Stomach (tissue), 9 donors: ENCODE results near the gene SLC25A38. TPM values are rescaled to one million over a fixed set of nuclear protein-coding genes. Genes with fewer than 3 reads are reported as not detected.
"Not testable (repeated sequence)": the region's sequence is repeated elsewhere in the genome, so short reads cannot be mapped to it uniquely, and the experiment has no call there.

ENCODE experiments used
- DNase-seq, 2 donors: peaks; one replicate each; pipeline versions ENCODE4 v3.0.0 to v3.0.0-alpha.2; 2013 to 2019
- H3K27ac ChIP-seq, 5 donors: fragments of 200-600 bp in 4 of 5; sonication (generic) in 4 of 5; one replicate each; pipeline ENCODE4 v1.5.1; 2013 to 2019; ENCODE audit warnings: mild to moderate bottlenecking in 1 of 5, moderate library complexity in 1 of 5
- H3K27me3 ChIP-seq, 3 donors: fragments of 200-600 bp; sonication (generic); one replicate each; pipeline ENCODE4 v1.5.1; 2017 to 2019; ENCODE audit warnings: mixed run types in 1 of 3
- H3K36me3 ChIP-seq, 4 donors: fragments of 200-600 bp; sonication (generic); 1 replicate in 3 of 4; 2 replicates in 1 of 4; pipeline ENCODE4 v1.5.1; 2016 to 2019
- H3K4me1 ChIP-seq, 4 donors: fragments of 200-600 bp; sonication (generic); one replicate each; pipeline ENCODE4 v1.5.1; 2016 to 2019
- H3K4me3 ChIP-seq, 4 donors: fragments of 200-600 bp; sonication (generic) in 3 of 4; one replicate each; pipeline ENCODE4 v1.5.1; 2016 to 2019; ENCODE audit warnings: mild to moderate bottlenecking in 1 of 4
- H3K9me3 ChIP-seq, 4 donors: fragments of 200-600 bp; sonication (generic); one replicate each; pipeline ENCODE4 v1.5.1; 2016 to 2019
- EP300 ChIP-seq: sonication (generic); formaldehyde crosslinking; IDR thresholded peaks from one replicate; pipeline ENCODE4 v1.6.1; 2017; ENCODE audit warnings: antibody characterized with exemption
- POLR2A ChIP-seq, 4 donors: fragments of 450-650 bp; IDR thresholded peaks; one replicate each; pipeline ENCODE4 v1.6.1; 2016; ENCODE audit warnings: antibody characterized with exemption in 4 of 4, control low read depth in 2 of 4, mild to moderate bottlenecking in 1 of 4, moderate library complexity in 1 of 4
- POLR2AphosphoS5 ChIP-seq, 3 donors: sonication (generic); formaldehyde crosslinking; IDR thresholded peaks; one replicate each; pipeline ENCODE4 v1.6.1; 2016; ENCODE audit warnings: antibody characterized with exemption in 3 of 3
- WGBS, 5 donors: extraction: QIAGEN DNeasy Blood & Tissue Kit in 3 of 5; methylation state at CpG; one replicate each; pipeline versions ENCODE4 v1.1.5 to v1.1.7; 2013 to 2018; 5-methylcytosine and 5-hydroxymethylcytosine counted together
- intact Hi-C: fragments of 100-400 bp; cut with DNase I; formaldehyde crosslinking; loops from one replicate; pipeline ENCODE4 v1.15.1; 2023; ENCODE audit warnings: low total_unique reads
- polyA plus RNA-seq, 3 donors: library from polyadenylated mRNA; stranded (reverse); fragments of 200-250 nt; gene quantifications; one replicate each; pipeline ENCODE4 v1.2.3, GENCODE V29; 2013
- total RNA-seq, 5 donors: library from RNA; depleted of rRNA; stranded (reverse); fragments of >200 nt; gene quantifications; one replicate each; pipeline versions ENCODE4 v1.1.0 to v1.2.3, GENCODE V29; 2014 to 2016
- TF ChIP-seq, protein P1 (sequence below), 7 experiments: fragments of 450-650 bp in 4 of 7; fragments of 200-600 bp in 3 of 7; sonication (generic) in 3 of 7; IDR thresholded peaks; one replicate each; pipeline ENCODE4 v1.5.1; 2016 to 2019; ENCODE audit warnings: antibody characterized with exemption in 7 of 7, control low read depth in 2 of 7, mild to moderate bottlenecking in 1 of 7
- donor health status: healthy with polysubstance abuse.
- donor health status: Bipolar disorder and iron deficiency.
- donor health status: healthy.

Gene SLC25A38
- total and polyA plus RNA-seq, 8 donors, result 14.7 to 119 (median 28.9) TPM

- no peaks in the 10 kb centered on the region for H3K9me3 ChIP-seq
- no peaks in the 10 kb centered on the region for H3K27me3 ChIP-seq
- WGBS, 5 donors, result 86 to 91% (median 87%) methylated on average over 9 of the region's 9 CpGs
- H3K4me1 ChIP-seq, result peaks cover 15 to 45% (median 34%) of the 10 kb centered on the region in 4 donors
- H3K4me3 ChIP-seq, result no peak overlapping the region
- intact Hi-C loops, result no loop called here
- no peak for DNase-seq
- H3K36me3 ChIP-seq, result peaks cover 48 to 73% (median 71%) of the 10 kb centered on the region in 4 donors
- TF ChIP-seq, protein P1, sequence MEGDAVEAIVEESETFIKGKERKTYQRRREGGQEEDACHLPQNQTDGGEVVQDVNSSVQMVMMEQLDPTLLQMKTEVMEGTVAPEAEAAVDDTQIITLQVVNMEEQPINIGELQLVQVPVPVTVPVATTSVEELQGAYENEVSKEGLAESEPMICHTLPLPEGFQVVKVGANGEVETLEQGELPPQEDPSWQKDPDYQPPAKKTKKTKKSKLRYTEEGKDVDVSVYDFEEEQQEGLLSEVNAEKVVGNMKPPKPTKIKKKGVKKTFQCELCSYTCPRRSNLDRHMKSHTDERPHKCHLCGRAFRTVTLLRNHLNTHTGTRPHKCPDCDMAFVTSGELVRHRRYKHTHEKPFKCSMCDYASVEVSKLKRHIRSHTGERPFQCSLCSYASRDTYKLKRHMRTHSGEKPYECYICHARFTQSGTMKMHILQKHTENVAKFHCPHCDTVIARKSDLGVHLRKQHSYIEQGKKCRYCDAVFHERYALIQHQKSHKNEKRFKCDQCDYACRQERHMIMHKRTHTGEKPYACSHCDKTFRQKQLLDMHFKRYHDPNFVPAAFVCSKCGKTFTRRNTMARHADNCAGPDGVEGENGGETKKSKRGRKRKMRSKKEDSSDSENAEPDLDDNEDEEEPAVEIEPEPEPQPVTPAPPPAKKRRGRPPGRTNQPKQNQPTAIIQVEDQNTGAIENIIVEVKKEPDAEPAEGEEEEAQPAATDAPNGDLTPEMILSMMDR (IDR thresholded peaks at IDR 0.05), result no peak
- TF ChIP-seq POLR2A (IDR thresholded peaks at IDR 0.05) (no peak), EP300 (no peak), POLR2AphosphoS5 (IDR thresholded peaks at IDR 0.05) (no peak)
- H3K27ac ChIP-seq, result no peak overlapping the region
Observed at GRCh38 chr3:39412668-39413260, 29.6 kb downstream of the SLC25A38 start.

GRCh38 chr3:39413691-39414420, 30.7 kb downstream of the SLC25A38 start:
- peak overlapping the region in 2 of 5 donors; percentile 50 to 55 for H3K27ac ChIP-seq
- WGBS, 5 donors, result 67 to 82% (median 72%) methylated on average over 6 of the region's 6 CpGs
- peak in 1 of 3 donors; percentile 6 for TF ChIP-seq POLR2AphosphoS5 (IDR thresholded peaks at IDR 0.05)
- no peak for TF ChIP-seq EP300
- peaks cover 9 to 35% (median 23%) of the 10 kb centered on the region in 4 donors for H3K4me1 ChIP-seq
- no peaks in the 10 kb centered on the region for H3K27me3 ChIP-seq
- no peak overlapping the region for H3K4me3 ChIP-seq
- no peaks in the 10 kb centered on the region for H3K9me3 ChIP-seq
- intact Hi-C loops, result no loop called here
- H3K36me3 ChIP-seq, result peaks cover 40 to 64% (median 60%) of the 10 kb centered on the region in 4 donors
- DNase-seq, result no peak

DNA sequence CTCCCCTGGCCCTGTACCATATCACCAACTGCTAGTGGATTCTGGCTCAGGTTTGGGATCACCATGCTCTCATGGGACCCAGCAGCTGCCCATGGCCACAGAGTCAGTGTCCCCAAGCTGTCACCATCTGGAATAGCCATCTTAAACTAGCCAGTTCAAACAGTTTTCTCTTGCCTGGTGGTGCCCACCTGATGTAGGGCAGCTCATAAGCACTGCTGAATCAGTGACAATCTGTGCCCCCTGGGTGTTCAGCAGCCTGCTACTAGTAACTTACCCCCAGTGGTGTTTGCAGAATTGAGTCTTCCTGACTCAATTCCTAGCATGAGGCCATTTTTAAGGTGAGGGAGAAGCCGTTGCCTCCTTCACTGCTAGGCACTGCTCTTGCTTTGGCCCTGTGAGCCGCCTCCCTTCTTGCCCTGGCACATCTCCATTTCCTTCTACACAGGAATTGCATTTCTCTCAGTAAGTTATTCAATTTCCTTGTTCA, 31.3 kb downstream of the SLC25A38 start:
- intact Hi-C loops, result no loop called here
- peak in 1 of 2 donors; percentile 35 for DNase-seq
- Histone ChIP-seq H3K27ac (peak overlapping the region in 4 of 5 donors; percentile 13 to 55 (median 52)), H3K36me3 (peaks cover 40 to 58% (median 54%) of the 10 kb centered on the region in 4 donors), H3K27me3 (no peaks in the 10 kb centered on the region), H3K4me3 (no peak overlapping the region), H3K4me1 (peaks cover 6 to 30% (median 18%) of the 10 kb centered on the region in 4 donors), H3K9me3 (no peaks in the 10 kb centered on the region)
- TF ChIP-seq EP300 (no peak), POLR2AphosphoS5 (IDR thresholded peaks at IDR 0.05) (peak in 1 of 3 donors; percentile 45)
- WGBS, 5 donors, result 18 to 53% (median 35%) methylated on average over 2 of the region's 2 CpGs

DNA sequence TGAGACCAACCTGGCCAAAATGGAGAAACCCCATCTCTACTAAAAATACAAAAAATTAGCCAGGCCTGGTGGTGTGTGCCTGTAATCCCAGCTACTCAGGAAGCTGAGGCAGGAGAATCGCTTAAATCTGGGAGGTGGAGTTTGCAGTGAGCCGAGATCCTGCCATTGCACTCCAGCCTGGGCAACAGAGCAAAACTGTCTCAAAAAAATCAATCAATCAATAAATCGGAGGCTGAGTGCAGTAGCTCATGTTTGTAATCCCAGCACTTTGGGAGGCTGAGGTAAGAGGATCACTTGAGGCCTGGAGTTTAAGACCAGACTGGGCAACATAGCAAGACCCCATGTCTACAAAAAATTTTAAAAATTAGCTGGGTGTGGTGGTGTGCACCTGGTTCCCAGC, 32.1 kb downstream of the SLC25A38 start:
- intact Hi-C loops, H3K27me3 ChIP-seq: not testable (repeated sequence)
- WGBS, 5 donors, result 88 to 95% (median 92%) methylated on average over 3 of the region's 3 CpGs

GRCh38 chr3:39415983-39416382, 32.8 kb downstream of the SLC25A38 start:
- 86 to 93% (median 90%) methylated on average over 1 of the region's 1 CpG; no CpG with 5 or more reads in 1 of the 5 donors for WGBS, 5 donors
- Histone ChIP-seq H3K9me3 (no peaks in the 10 kb centered on the region), H3K36me3 (peaks cover 30 to 42% (median 39%) of the 10 kb centered on the region in 4 donors), H3K4me1 (peaks cover 0 to 17% (median 8%) of the 10 kb centered on the region in 4 donors), H3K27ac (no peak overlapping the region), H3K27me3 (no peaks in the 10 kb centered on the region), H3K4me3 (no peak overlapping the region)
- TF ChIP-seq POLR2AphosphoS5 (IDR thresholded peaks at IDR 0.05) (no peak), EP300 (no peak), POLR2A (IDR thresholded peaks at IDR 0.05) (no peak)
- TF ChIP-seq, protein P1 (IDR thresholded peaks at IDR 0.05), result no peak
- DNase-seq, result no peak
- intact Hi-C loops, result no loop called here

More for the DNA sequence above, 32.1 kb downstream of the SLC25A38 start:
- Histone ChIP-seq H3K4me1 (peaks cover under 1 to 22% (median 11%) of the 10 kb centered on the region in 4 donors), H3K36me3 (peaks cover 35 to 49% (median 46%) of the 10 kb centered on the region in 4 donors)
- not testable (repeated sequence) for DNase-seq, H3K4me3 ChIP-seq, H3K9me3 ChIP-seq, H3K27ac ChIP-seq

DNA sequence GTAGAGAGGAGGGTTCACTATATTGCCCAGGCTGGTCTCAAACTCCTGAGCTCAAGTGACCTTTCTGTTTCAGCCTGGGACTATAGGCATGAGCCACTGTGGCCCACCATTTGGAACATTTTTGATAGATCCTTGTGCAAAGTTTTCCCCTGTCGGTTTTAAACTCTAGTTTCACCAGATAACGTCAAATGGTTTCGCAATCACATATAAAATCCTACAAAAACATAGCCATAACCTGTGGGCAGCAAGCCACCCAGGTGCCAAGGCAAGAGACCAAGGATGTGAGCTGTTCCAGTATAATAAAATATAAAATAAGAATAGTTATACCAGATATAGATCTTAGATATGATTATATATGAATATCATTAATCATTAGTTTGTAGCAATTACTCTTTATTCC, 33.8 kb downstream of the SLC25A38 start:
- intact Hi-C loops, H3K27me3 ChIP-seq, DNase-seq, H3K4me3 ChIP-seq, H3K9me3 ChIP-seq, H3K27ac ChIP-seq: not testable (repeated sequence)
- WGBS, 5 donors, result 38 to 55% (median 42%) methylated on average over 3 of the region's 3 CpGs
- peaks cover 20 to 32% (median 29%) of the 10 kb centered on the region in 4 donors for H3K36me3 ChIP-seq
- H3K4me1 ChIP-seq, result peaks cover 0 to 10% (median 6%) of the 10 kb centered on the region in 4 donors

DNA sequence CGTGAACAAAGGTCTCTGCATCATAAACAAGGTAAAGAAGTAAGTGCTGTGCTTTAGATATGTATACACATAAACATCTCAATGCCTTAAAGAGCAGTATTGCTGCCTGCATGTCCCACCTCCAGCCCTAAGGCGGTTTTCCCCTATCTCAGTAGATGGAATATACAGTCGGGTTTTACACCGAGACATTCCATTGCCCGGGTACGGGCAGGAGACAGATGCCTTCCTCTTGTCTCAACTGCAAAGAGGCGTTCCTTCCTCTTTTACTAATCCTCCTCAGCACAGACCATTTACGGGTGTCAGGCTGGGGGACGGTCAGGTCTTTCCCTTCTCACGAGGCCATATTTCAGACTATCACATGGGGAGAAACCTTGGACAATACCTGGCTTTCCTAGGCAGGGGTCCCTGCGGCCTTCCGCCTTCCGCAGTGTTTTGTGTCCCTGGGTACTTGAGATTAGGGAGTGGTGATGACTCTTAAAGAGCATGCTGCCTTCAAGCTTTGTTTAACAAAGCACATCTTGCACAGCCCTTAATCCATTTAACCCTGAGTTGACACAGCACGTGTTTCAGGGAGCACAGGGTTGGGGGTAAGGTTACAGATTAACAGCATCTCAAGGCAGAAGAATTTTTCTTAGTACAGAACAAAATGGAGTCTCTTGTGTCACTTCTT, 35.5 kb downstream of the SLC25A38 start:
- H3K27ac ChIP-seq, result not testable (repeated sequence)

More for the DNA sequence above, 35.5 kb downstream of the SLC25A38 start:
- peaks cover 3 to 15% (median 12%) of the 10 kb centered on the region in 4 donors for H3K36me3 ChIP-seq
- intact Hi-C loops, H3K27me3 ChIP-seq, DNase-seq, H3K9me3 ChIP-seq, H3K4me3 ChIP-seq: not testable (repeated sequence)
- 59 to 69% (median 61%) methylated on average over 11 to 14 of the region's 14 CpGs for WGBS, 5 donors
- H3K4me1 ChIP-seq, result peaks cover 0 to 10% (median 6%) of the 10 kb centered on the region in 4 donors
